Activated CD8-positive, alpha-beta memory T cell treated with anti-CD3 and anti-CD28 coated beads, Interleukin-2, amount 50 U/mL, for 24 hours (primary cell): ENCODE data around the gene NPNT.

Experiments used
- DNase-seq: peaks from one replicate; pipeline ENCODE4 v3.0.0-alpha.2; 2020; ENCODE audit errors: extremely low read depth

The NPNT gene

GRCh38 chr4:105970371-105970770 is 75.1 kb downstream of the NPNT start:
- no peak for DNase-seq

DNA sequence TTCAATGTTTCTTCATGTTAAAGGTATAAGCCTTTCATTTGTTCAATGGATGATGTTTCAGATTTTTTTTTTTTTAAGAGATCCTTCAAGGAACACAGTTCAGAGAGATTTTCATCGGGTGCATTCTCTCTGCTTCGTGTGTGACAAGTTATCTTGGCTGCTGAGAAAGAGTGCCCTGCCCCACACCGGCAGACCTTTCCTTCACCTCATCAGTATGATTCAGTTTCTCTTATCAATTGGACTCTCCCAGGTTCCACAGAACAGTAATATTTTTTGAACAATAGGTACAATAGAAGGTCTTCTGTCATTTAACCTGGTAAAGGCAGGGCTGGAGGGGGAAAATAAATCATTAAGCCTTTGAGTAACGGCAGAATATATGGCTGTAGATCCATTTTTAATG is 75.8 kb downstream of the NPNT start:
- DNase-seq = no peak

DNA sequence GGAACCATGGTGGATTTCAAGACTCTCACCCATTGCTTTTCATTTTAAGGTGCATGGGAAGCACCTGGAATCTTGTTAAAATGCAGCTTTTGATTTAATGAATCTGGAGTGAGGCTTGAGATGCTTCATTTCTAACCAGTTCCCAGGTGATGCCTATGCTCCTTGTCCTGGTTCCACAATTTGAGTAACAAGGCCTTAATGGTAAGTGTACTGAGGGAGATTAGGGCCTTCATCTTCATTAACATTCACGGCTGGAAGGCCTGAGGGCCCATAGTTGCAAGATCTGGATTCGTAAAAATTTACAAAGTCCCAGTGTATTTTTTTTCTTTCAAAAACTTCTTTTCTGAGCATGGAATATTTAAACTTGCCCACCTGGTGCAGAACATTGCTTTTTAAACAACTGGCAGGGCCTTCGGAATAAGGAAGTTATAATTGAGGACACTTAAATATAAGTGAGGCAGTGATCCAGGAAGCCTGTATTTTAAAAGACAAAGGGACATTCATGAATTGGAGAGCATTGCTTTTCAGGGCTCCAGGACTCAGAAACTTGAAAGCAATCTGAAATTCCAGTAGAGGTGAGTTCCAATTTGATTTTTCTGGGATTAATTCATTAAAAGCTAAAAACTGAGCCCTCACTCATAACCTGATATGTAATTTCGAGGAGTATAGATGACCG is 77.8 kb downstream of the NPNT start:
- no peak for DNase-seq

DNA sequence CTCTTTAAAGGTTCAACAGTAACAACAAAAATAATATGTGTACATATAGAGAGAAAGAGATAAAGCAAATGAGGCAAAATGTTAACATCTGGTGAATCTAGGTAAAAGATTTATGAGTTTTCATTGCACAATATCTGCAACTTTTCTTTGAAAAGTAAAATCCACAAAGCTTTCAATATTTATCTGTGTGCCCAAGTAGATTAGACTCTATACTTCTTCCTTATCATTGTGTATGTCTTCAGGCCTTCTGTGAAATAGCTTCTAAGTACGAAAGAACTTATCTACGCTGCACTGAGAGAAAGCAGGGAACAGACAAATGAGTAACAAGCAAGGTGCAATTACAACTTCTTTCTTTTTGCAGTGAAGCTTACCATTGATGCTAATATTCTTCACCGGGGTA is 81.6 kb downstream of the NPNT start:
- no peak for DNase-seq

DNA sequence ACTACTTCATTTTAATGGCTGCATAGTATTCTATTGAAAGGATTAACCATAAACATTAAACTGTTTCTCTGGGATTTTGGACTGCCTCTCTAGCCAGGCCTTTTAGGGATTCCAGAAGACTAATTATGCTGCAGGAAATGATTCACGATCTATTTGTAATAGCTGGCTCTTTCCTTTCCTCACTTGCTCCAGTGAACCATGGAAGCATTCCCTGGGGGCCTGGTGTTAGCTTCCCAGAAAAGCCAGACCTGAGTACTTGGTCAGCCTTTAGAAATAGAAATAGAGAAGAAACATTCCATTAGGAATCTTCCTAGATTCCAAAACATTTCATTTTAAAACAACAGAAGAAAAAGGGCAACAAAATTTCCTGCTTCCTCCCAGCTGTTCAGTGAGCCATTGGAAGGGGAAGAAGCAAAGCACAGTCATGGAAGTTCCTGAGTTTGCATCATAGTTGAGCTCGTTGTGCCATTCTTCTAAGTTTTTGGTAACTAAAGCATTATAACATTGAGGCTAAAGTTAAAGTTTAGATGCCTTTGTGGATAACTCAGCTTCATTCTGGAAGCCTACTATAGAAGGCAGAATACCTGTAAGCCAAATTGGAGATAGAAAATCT is 83.5 kb downstream of the NPNT start:
- DNase-seq = no peak

DNA sequence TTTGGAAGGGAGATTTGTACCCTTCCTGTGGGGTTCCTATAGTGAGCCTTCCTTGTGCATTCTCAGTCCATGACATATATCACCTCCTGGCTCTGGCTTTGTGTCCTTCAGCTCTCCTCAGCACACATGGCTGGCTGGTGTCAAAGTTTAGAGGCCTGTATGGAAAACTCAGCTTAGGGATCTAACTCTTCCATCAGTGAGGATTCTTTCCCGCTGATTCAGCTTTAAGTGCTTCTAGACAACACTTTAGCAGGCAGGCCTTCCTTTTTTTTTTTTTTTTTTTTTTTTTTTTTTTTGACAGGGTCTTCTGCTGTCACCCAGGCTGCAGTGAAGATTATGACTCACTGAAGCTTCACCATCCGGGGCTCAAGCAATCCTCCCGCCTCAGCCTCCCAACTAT is 84.2 kb downstream of the NPNT start:
- DNase-seq = no peak

- no peak for DNase-seq
Observed at GRCh38 chr4:105988671-105989070, 93.4 kb downstream of the NPNT start.

DNA sequence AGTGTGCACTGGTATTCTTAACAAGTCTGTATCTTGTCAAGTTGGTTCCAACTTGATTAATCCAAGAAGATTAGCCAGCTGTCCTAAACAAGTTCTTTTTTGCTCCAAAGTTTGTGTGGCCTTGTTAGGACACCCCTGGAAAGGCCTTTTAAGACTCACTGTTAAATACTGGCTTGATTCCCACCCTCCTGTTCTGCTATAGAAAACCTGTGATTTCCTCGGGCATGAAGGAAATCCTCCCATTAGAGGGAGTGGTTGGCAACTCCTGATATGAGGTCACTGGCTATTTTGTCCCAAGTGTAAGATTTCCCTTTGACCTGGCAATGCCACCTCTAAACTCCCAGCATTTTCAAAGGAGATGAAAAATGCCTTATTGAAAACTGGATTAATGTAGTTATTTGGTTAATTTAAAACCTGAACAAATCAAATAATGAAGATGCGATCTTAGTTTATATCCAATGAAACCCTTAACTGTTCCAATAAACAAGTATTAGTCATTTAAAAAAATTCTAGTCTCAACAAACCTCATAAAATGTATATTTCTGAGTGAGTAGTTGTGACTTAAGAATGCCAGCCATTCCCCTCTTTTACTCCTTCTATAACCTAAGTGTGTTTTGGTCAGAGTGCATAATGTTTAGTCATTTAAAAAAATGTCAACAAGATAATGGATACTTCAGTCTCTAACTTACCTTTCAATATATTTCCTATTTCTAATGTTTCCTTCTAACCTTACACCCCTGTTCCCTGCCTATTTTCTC is 94.4 kb downstream of the NPNT start:
- no peak for DNase-seq

DNA sequence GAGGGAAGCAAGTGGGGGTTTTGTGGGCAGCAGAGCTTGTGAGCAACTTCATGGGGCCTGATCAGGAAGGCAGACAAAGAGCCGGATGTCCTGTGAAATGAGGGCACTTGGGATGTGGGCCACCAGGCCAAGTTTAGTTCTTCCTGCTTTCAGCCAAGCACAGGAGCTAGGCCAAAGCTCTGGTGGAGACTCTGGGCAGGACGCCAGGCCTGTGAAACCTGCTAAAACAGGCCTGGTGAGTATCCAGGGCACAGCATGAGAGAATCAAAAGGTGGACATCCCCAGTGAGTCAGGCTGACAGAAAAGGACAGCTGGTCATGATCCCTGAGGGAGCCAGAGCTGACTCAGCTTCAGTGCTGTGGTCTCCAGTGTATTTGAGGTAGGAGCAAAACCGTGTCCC is 95.7 kb downstream of the NPNT start:
- DNase-seq = no peak

- DNase-seq = no peak
Observed at GRCh38 chr4:105991726-105992125, 96.5 kb downstream of the NPNT start.

GRCh38 chr4:105992641-105993305 is 97.5 kb downstream of the NPNT start:
- DNase-seq = no peak

DNA sequence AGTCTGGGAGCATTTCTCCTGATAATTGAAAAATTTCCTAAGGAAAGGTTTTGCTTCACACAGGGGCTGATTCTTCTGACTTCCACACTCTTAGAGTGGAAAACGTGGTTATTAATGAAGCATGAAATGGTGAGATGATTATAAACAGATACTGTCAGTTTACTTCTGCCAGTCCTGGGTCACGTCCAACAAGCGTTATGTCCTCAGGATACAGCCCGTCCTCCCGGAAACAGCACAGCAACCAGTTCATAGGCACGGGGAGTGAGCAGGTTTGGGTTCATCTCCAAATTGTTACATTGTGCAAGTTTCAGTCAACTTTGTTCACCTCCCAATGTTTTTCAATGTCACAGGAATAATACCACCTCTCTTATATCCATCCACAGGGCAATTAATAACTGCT is 98.8 kb downstream of the NPNT start:
- no peak for DNase-seq

DNA sequence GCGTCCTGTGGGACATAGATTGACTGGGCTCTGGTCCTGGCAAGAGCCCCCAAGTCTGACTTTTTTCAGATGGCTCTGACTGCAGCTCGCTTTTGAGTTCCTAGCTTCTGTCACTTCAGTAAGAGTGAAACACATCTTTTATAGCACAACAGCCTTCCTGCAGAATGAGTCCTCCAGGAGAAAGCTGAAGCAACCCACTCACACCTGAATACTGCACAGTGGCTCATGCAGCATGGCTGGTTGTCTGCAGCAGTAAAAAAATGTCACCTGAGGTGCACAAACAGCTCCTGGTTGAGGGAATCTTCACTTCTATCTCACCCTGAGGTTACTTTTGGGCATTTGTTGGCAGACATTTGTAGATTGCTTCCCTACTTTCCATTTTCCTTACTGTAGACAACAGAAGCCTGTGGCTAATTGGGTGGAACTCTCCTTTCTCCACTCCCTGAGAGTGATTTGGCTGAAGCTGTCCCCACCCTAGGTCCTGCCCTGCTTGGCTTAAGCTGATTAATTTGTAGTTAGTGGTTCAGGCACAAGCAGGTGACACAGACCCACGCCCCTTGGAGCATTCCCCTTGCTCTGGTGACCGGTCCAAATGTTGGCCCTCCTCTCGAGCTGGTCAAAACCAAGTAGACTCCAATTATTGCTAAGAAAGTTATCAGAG is 99.7 kb downstream of the NPNT start:
- no peak for DNase-seq

GRCh38 chr4:105996845-105997244 is 101.6 kb downstream of the NPNT start:
- DNase-seq = no peak

- DNase-seq = no peak
Observed at GRCh38 chr4:105998171-105999063, 103.1 kb downstream of the NPNT start.

DNA sequence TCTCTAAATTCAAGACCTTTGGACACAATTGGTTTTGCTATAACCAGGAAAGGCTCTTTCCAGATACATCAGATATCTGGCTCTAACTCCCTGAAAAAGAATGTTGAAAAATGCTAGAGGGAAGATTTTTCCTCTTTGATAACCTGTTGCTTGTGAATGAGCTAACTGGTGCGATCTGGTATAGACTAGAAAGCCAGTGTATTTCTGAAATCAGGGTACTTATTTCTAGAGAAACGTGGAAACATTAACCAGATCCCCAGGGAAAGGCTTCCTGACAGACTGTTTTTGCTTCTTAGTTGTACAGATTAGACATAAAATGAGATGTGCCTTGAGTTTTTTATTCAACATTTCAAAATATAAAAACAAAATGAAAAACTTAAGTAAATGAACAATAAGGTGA is 107.7 kb downstream of the NPNT start:
- DNase-seq = no peak

- DNase-seq = no peak
Observed at GRCh38 chr4:106010761-106011160, 115.5 kb downstream of the NPNT start.

DNA sequence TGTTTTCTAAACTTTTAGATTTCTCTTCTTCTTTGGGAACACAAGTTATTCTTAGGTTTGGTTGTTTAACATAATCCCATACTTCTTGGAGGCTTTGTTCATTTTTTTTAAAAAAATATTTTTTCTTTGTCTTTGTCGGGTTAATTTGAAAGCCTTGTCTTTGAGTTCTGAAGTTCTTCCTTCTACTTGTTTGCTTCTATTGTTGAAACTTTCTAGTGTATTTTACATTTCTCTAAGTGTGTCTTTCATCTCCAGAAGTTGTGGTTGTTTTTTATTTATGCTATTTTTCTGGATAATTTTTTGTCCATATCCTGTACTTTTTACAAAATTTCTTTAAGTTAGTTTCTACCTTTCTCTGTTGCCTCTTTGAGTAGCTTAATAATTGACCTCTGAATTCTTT is 116.1 kb downstream of the NPNT start:
- DNase-seq = no peak

- DNase-seq = no peak
Observed at GRCh38 chr4:106017975-106018374, 122.7 kb downstream of the NPNT start.

DNA sequence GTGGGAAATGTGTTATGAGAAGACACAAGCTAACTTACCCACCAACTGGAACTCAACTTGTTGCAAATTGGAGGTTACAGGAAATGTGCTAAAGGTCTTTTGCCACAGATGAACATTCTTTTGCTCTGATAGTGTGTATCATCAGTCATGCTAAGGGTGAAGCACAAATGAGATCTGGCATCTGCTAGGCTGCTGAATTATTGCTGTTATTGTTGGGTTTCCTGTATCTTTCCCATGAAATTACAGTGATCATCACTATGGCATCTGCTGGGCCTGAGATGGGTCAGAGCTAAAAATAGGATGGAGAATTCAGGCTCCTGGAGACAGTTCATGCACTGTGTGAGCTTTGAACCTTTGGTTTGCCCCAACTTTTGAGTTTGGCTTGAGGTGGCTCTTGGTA is 124.5 kb downstream of the NPNT start:
- DNase-seq = no peak
